ENCODE results near the gene NUMB.

- TF ChIP-seq CTCF (IDR thresholded peaks at IDR 0.05; ENCODE audit: low read depth, low read length) = no peak
- TF ChIP-seq EZH2phosphoT487 (IDR thresholded peaks at IDR 0.05; ENCODE audit: low read depth) = no peak
Observed at GRCh38 chr14:73253323-73253610, 205.1 kb downstream of the NUMB start.

Data from OCI-LY3 (cell line).